Measurements from ENCODE around the gene ARHGAP8. TPM values are rescaled to one million over a fixed set of nuclear protein-coding genes. Genes with fewer than 3 reads are reported as not detected.

Gene ARHGAP8
- total and polyA plus RNA-seq, 2 donors (not counting 1 experiment from before 2014, with no cell fraction given), result 0.07 to 0.17 TPM

- TF ChIP-seq CTCF (conservative IDR thresholded peaks at IDR 0.05 in 1 of 2, IDR thresholded peaks at IDR 0.05 in 1 of 2; ENCODE audit: low read depth in 1 of 2, low read length in 2 of 2) (no peak), EZH2 (IDR thresholded peaks at IDR 0.05; ENCODE audit: low read length, missing control alignments) (no peak)
- Histone ChIP-seq H3K36me3 (ENCODE audit: control insufficient read depth, insufficient read depth, low read length) (no peaks in the 10 kb centered on the region), H2AFZ (ENCODE audit: low read length) (no peak overlapping the region), H4K20me1 (ENCODE audit: control insufficient read depth, extremely low read depth, insufficient read depth, low read length) (no peaks in the 10 kb centered on the region), H3K27ac (ENCODE audit: insufficient read depth, low read length) (no peak overlapping the region), H3K9ac (ENCODE audit: insufficient read depth, low read length) (no peak overlapping the region), H3K79me2 (ENCODE audit: control insufficient read depth, insufficient read depth, low read length) (no peaks in the 10 kb centered on the region), H3K27me3 (ENCODE audit: control insufficient read depth, insufficient read depth, low read length) (no peaks in the 10 kb centered on the region), H3K4me1 (ENCODE audit: control insufficient read depth, extremely low read depth, insufficient read depth, low read length) (no peaks in the 10 kb centered on the region), H3K4me3 (replicated peaks in 1 of 4; ENCODE audit: control extremely low read depth in 1 of 4, insufficient read depth in 1 of 4, low read depth in 3 of 4, low read length in 4 of 4) (no peak overlapping the region), H3K9me3 (ENCODE audit: control insufficient read depth, insufficient read depth, low read depth, low read length) (no peaks in the 10 kb centered on the region), H3K4me2 (ENCODE audit: extremely low read depth, insufficient read depth, low read length) (no peak overlapping the region)
- no peak for DNase-seq (ENCODE audit: low read depth in 2 of 2)
Measured at GRCh38 chr22:44816141-44816540, 63.8 kb downstream of the ARHGAP8 start.

GRCh38 chr22:44818727-44819126 is 66.4 kb downstream of the ARHGAP8 start:
- Histone ChIP-seq H3K4me2 (ENCODE audit: extremely low read depth, insufficient read depth, low read length) (no peak overlapping the region), H3K27me3 (ENCODE audit: control insufficient read depth, insufficient read depth, low read length) (peaks cover 7% of the 10 kb centered on the region), H2AFZ (ENCODE audit: low read length) (no peak overlapping the region), H3K27ac (ENCODE audit: insufficient read depth, low read length) (no peak overlapping the region), H3K9ac (ENCODE audit: insufficient read depth, low read length) (no peak overlapping the region), H3K4me3 (replicated peaks in 1 of 4; ENCODE audit: control extremely low read depth in 1 of 4, insufficient read depth in 1 of 4, low read depth in 3 of 4, low read length in 4 of 4) (no peak overlapping the region), H3K4me1 (ENCODE audit: control insufficient read depth, extremely low read depth, insufficient read depth, low read length) (no peaks in the 10 kb centered on the region), H3K79me2 (ENCODE audit: control insufficient read depth, insufficient read depth, low read length) (no peaks in the 10 kb centered on the region), H3K9me3 (ENCODE audit: control insufficient read depth, insufficient read depth, low read depth, low read length) (no peaks in the 10 kb centered on the region), H3K36me3 (ENCODE audit: control insufficient read depth, insufficient read depth, low read length) (no peaks in the 10 kb centered on the region), H4K20me1 (ENCODE audit: control insufficient read depth, extremely low read depth, insufficient read depth, low read length) (no peaks in the 10 kb centered on the region)
- TF ChIP-seq EZH2 (IDR thresholded peaks at IDR 0.05; ENCODE audit: low read length, missing control alignments) (no peak), CTCF (conservative IDR thresholded peaks at IDR 0.05 in 1 of 2, IDR thresholded peaks at IDR 0.05 in 1 of 2; ENCODE audit: low read depth in 1 of 2, low read length in 2 of 2) (no peak)
- DNase-seq (ENCODE audit: low read depth in 2 of 2), result no peak

GRCh38 chr22:44819966-44820631 is 67.7 kb downstream of the ARHGAP8 start:
- Histone ChIP-seq H3K9me3 (ENCODE audit: control insufficient read depth, insufficient read depth, low read depth, low read length) (no peaks in the 10 kb centered on the region), H3K4me3 (replicated peaks in 1 of 4; ENCODE audit: control extremely low read depth in 1 of 4, insufficient read depth in 1 of 4, low read depth in 3 of 4, low read length in 4 of 4) (no peak overlapping the region), H2AFZ (ENCODE audit: low read length) (no peak overlapping the region), H3K9ac (ENCODE audit: insufficient read depth, low read length) (no peak overlapping the region), H3K27me3 (ENCODE audit: control insufficient read depth, insufficient read depth, low read length) (peaks cover 7% of the 10 kb centered on the region), H3K4me1 (ENCODE audit: control insufficient read depth, extremely low read depth, insufficient read depth, low read length) (no peaks in the 10 kb centered on the region), H3K27ac (ENCODE audit: insufficient read depth, low read length) (no peak overlapping the region), H3K36me3 (ENCODE audit: control insufficient read depth, insufficient read depth, low read length) (no peaks in the 10 kb centered on the region), H3K4me2 (ENCODE audit: extremely low read depth, insufficient read depth, low read length) (no peak overlapping the region), H4K20me1 (ENCODE audit: control insufficient read depth, extremely low read depth, insufficient read depth, low read length) (no peaks in the 10 kb centered on the region), H3K79me2 (ENCODE audit: control insufficient read depth, insufficient read depth, low read length) (no peaks in the 10 kb centered on the region)
- no peak for TF ChIP-seq EZH2 (IDR thresholded peaks at IDR 0.05; ENCODE audit: low read length, missing control alignments)
- TF ChIP-seq CTCF (conservative IDR thresholded peaks at IDR 0.05 in 1 of 2, IDR thresholded peaks at IDR 0.05 in 1 of 2; ENCODE audit: low read depth in 1 of 2, low read length in 2 of 2), result no peak
- DNase-seq (ENCODE audit: low read depth in 2 of 2), result no peak
